GM13977 (cell line): ENCODE measurements around the gene PACSIN2.
"Not testable (repeated sequence)": the region's sequence is repeated elsewhere in the genome, so short reads cannot be mapped to it uniquely, and the experiment has no call there.

Experiments
- DNase-seq: peaks from one replicate; pipeline ENCODE4 v3.0.0; 2012; ENCODE audit warnings: low spot score
- in situ Hi-C: fragments of 300-500 bp; cut with MboI; formaldehyde crosslinking; loops from one replicate; pipeline ENCODE4 v1.12.0; 2022; ENCODE audit warnings: low sequenced_read_pairs, low pct_unique_long_range_greater_than_20kb, mixed read lengths, inconsistent platforms; ENCODE audit not compliant: unreplicated experiment
- TF ChIP-seq, protein P1 (sequence below): IDR thresholded peaks from 2 replicates; pipeline ENCODE4 v1.5.1; 2012; ENCODE audit warnings: mild to moderate bottlenecking, control low read depth; ENCODE audit not compliant: insufficient read depth; ENCODE audit errors: extremely low read depth, missing control alignments

PACSIN2 gene

DNA sequence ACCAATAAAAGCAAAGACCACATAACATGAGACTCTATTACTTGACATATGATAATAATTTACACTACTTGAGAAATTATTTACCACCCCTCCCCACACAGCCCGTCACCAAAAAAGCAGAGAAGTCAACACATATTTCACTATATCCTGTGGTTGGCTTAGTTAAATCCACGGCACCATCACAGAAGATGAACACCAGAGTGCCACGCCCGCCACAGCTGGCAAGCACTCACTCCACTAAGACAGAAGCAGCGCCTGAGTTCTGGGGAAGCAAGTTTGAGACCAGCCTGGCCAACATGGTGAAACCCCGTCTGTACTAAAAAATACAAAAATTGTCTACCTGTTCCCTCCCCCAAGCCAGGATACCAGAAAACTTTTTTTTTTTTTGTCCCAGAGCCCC lies 53.1 kb downstream of the PACSIN2 start:
- in situ Hi-C loops, result no loop called here
- DNase-seq, result no peak
- TF ChIP-seq, protein P1, sequence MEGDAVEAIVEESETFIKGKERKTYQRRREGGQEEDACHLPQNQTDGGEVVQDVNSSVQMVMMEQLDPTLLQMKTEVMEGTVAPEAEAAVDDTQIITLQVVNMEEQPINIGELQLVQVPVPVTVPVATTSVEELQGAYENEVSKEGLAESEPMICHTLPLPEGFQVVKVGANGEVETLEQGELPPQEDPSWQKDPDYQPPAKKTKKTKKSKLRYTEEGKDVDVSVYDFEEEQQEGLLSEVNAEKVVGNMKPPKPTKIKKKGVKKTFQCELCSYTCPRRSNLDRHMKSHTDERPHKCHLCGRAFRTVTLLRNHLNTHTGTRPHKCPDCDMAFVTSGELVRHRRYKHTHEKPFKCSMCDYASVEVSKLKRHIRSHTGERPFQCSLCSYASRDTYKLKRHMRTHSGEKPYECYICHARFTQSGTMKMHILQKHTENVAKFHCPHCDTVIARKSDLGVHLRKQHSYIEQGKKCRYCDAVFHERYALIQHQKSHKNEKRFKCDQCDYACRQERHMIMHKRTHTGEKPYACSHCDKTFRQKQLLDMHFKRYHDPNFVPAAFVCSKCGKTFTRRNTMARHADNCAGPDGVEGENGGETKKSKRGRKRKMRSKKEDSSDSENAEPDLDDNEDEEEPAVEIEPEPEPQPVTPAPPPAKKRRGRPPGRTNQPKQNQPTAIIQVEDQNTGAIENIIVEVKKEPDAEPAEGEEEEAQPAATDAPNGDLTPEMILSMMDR, result no peak

GRCh38 chr22:42961400-42961690 lies 53.6 kb downstream of the PACSIN2 start:
- DNase-seq, in situ Hi-C loops: not testable (repeated sequence)

- in situ Hi-C loops, result no loop called here
Observed at GRCh38 chr22:42960531-42961399, 54.2 kb downstream of the PACSIN2 start.

GRCh38 chr22:42959576-42960509 lies 55.1 kb downstream of the PACSIN2 start:
- no peak for DNase-seq
- TF ChIP-seq, protein P1, result no peak
- in situ Hi-C loops, result no loop called here

More at GRCh38 chr22:42960531-42961399, 54.2 kb downstream of the PACSIN2 start:
- DNase-seq, result no peak
- TF ChIP-seq, protein P1, result no peak

- TF ChIP-seq, protein P1, result no peak
- in situ Hi-C loops, result no loop called here
- DNase-seq, result no peak
Observed at GRCh38 chr22:42958937-42959336, 56.0 kb downstream of the PACSIN2 start.

DNA sequence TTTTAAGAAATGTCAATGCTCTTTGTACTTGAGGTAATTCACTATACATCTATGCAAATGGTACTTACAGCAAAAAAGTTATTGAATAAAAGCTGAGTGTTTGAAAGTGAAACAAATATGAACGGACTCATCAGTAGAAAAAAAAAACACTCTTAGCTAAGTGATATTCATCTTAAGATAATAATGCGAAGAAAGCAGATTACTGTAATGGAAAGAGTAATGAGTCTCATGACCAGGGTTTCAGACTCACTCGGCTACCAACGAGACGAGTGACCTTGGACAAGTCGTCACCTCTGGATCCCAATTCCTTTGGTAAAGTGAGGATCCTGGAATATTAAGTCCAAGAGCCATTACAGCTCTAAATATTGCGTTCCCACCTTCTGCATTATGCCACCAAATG lies 57.0 kb downstream of the PACSIN2 start:
- in situ Hi-C loops, result no loop called here
- DNase-seq, result no peak
- TF ChIP-seq, protein P1, result no peak

GRCh38 chr22:42957544-42957943 lies 57.4 kb downstream of the PACSIN2 start:
- DNase-seq, result no peak
- in situ Hi-C loops, result no loop called here
- TF ChIP-seq, protein P1, result no peak
